HCT116 (cell line): ENCODE data around the gene SPR. TPM values are rescaled to one million over a fixed set of nuclear protein-coding genes. Genes with fewer than 3 reads are reported as not detected.

Source experiments
- ATAC-seq: fragments of 200-7000 bp; cut with Tn5 transposase; 2 replicates; pipeline ENCODE4 v1.9.1; 2020; ENCODE audit warnings: mild to moderate bottlenecking, moderate library complexity
- BruUV-seq: library from RNA; stranded (reverse); fragments of 400-500 nt; replicated peaks from 2 replicates; lab custom pipeline; 2021; lab: Mats Ljungman, UMichigan
- CTCF ChIA-PET: fragments of 300-600 bp; sonication (Branson Sonifier 250); formaldehyde crosslinking; loops from one replicate; lab custom pipeline; 2021; ENCODE audit warnings: antibody characterized with exemption; lab: Charles Lee
- POLR2A ChIA-PET: fragments of 300-600, 350-600 bp; sonication (Branson Sonifier 250); formaldehyde crosslinking; loops from one replicate; lab custom pipeline; 2021; ENCODE audit warnings: antibody characterized with exemption; lab: Charles Lee
- RAD21 ChIA-PET, 2 experiments: fragments of 300-600 bp; sonication (Branson Sonifier 250); formaldehyde crosslinking; loops; one replicate each; lab custom pipeline; 2023; ENCODE audit warnings: low total read pairs in 2 of 2; ENCODE audit not compliant: uncharacterized antibody in 2 of 2, unreplicated experiment in 2 of 2, low non-redundant PET in 1 of 2; lab: Charles Lee
- DNase-seq: peaks from one replicate; pipeline ENCODE4 v3.0.0-alpha.2; 2010; ENCODE audit warnings: low read depth, low spot score
- H2AFZ ChIP-seq: fragments of 200-600 bp; shearing (Covaris generic), sonication (generic); 2 replicates; pipeline ENCODE4 v1.6.1; 2017; ENCODE audit warnings: low read depth, mixed run types, mixed read lengths, antibody characterized with exemption, low read length; ENCODE audit not compliant: poor library complexity, severe bottlenecking
- H3K27ac ChIP-seq: 2 replicates; pipeline ENCODE4 v1.5.1; 2012; ENCODE audit warnings: low read depth, low read length
- H3K27me3 ChIP-seq: fragments of 200-600 bp; sonication (generic); 2 replicates; pipeline ENCODE4 v1.6.1; 2016; ENCODE audit warnings: mixed run types, low read length, mixed read lengths; ENCODE audit not compliant: insufficient read depth
- H3K36me3 ChIP-seq, 2 experiments: fragments of 200-500 bp in 1 of 2; fragments of 200-600 bp in 1 of 2; sonication (Bioruptor generic) in 1 of 2; sonication (generic) in 1 of 2; 2 replicates each; pipeline versions ENCODE4 v1.5.1 to v1.6.1; 2014 to 2016; ENCODE audit warnings: low read length in 2 of 2, inconsistent platforms in 1 of 2, mixed read lengths in 1 of 2, mixed run types in 1 of 2; ENCODE audit not compliant: insufficient read depth in 2 of 2, control insufficient read depth in 1 of 2
- H3K4me1 ChIP-seq, 2 experiments: fragments of 200-600 bp in 1 of 2; sonication (generic) in 1 of 2; 2 replicates each; pipeline versions ENCODE4 v1.5.1 to v1.6.1; 2012 to 2017; ENCODE audit warnings: low read length in 2 of 2, inconsistent platforms in 1 of 2, mild to moderate bottlenecking in 1 of 2, mixed read lengths in 1 of 2, mixed run types in 1 of 2, moderate library complexity in 1 of 2; ENCODE audit not compliant: insufficient read depth in 2 of 2, control insufficient read depth in 1 of 2
- H3K4me2 ChIP-seq: fragments of 200-600 bp; sonication (generic); 2 replicates; pipeline ENCODE4 v1.6.1; 2017; ENCODE audit warnings: mixed run types, low read length, mixed read lengths
- H3K4me3 ChIP-seq, 2 experiments: fragments of 200-600 bp in 1 of 2; sonication (generic) in 1 of 2; replicated peaks in 1 of 2; 2 replicates each; pipeline ENCODE4 v1.5.1; 2011 to 2016; ENCODE audit warnings: low read length in 2 of 2, control low read depth in 1 of 2, low read depth in 1 of 2, mild to moderate bottlenecking in 1 of 2, mixed read lengths in 1 of 2, mixed run types in 1 of 2
- H3K79me2 ChIP-seq: fragments of 200-600 bp; sonication (generic); 2 replicates; pipeline ENCODE4 v1.6.1; 2017; ENCODE audit warnings: mild to moderate bottlenecking, mixed run types, low read length, moderate library complexity, mixed read lengths; ENCODE audit not compliant: insufficient read depth
- H3K9ac ChIP-seq: fragments of 200-600 bp; sonication (generic); 2 replicates; pipeline ENCODE4 v1.6.1; 2016; ENCODE audit warnings: low read length, mixed read lengths
- H3K9me2 ChIP-seq: fragments of 200-600 bp; sonication (generic), shearing (Covaris generic); 2 replicates; pipeline ENCODE4 v1.6.1; 2017; ENCODE audit warnings: mixed run types, mild to moderate bottlenecking, moderate library complexity; ENCODE audit not compliant: insufficient read depth
- H3K9me3 ChIP-seq, 2 experiments: fragments of 200-500 bp in 1 of 2; fragments of 200-600 bp in 1 of 2; sonication (Bioruptor generic) in 1 of 2; sonication (generic) in 1 of 2; 2 replicates each; pipeline ENCODE4 v1.6.1; 2014 to 2017; ENCODE audit warnings: low read length in 2 of 2, mixed read lengths in 2 of 2, inconsistent platforms in 1 of 2, low read depth in 1 of 2, mild to moderate bottlenecking in 1 of 2, mixed run types in 1 of 2, moderate library complexity in 1 of 2; ENCODE audit not compliant: control insufficient read depth in 1 of 2, insufficient read depth in 1 of 2
- H4K20me1 ChIP-seq: fragments of 200-600 bp; sonication (generic), shearing (Covaris generic); 2 replicates; pipeline ENCODE4 v1.6.1; 2017; ENCODE audit warnings: mixed run types, mild to moderate bottlenecking, moderate library complexity; ENCODE audit not compliant: insufficient read depth
- ATF3 ChIP-seq: IDR thresholded peaks from 2 replicates; pipeline ENCODE4 v1.6.1; 2012
- CBX3 ChIP-seq: IDR thresholded peaks from 2 replicates; pipeline ENCODE4 v1.6.1; 2012; ENCODE audit warnings: low read depth
- CTCF ChIP-seq, 3 experiments: fragments of 200-600 bp in 1 of 3; sonication (generic) in 1 of 3; IDR thresholded peaks in 2 of 3; conservative IDR thresholded peaks in 1 of 3; 2 replicates each; pipeline ENCODE4 v1.5.1; 2012 to 2017; ENCODE audit warnings: low read depth in 2 of 3, low read length in 2 of 3, antibody characterized with exemption in 1 of 3, borderline replicate concordance in 1 of 3, control low read depth in 1 of 3, mild to moderate bottlenecking in 1 of 3, mixed read lengths in 1 of 3, mixed run types in 1 of 3, moderate library complexity in 1 of 3; ENCODE audit not compliant: insufficient read depth in 1 of 3
- ELF1 ChIP-seq: IDR thresholded peaks from 2 replicates; pipeline ENCODE4 v1.6.1; 2012; ENCODE audit warnings: low read depth, borderline replicate concordance
- EZH2 ChIP-seq: fragments of 200-600 bp; sonication (generic); IDR thresholded peaks from 2 replicates; pipeline ENCODE4 v1.6.1; 2017; ENCODE audit warnings: antibody characterized with exemption, mixed run types
- EZH2phosphoT487 ChIP-seq: fragments of 200-600 bp; IDR thresholded peaks from 2 replicates; pipeline ENCODE4 v1.6.1; 2018; ENCODE audit warnings: antibody characterized with exemption, borderline replicate concordance
- FOSL1 ChIP-seq: IDR thresholded peaks from 2 replicates; pipeline ENCODE4 v1.6.1; 2012; ENCODE audit warnings: low read depth
- JUND ChIP-seq: IDR thresholded peaks from 2 replicates; pipeline ENCODE4 v1.6.1; 2012
- POLR2A ChIP-seq: IDR thresholded peaks from 2 replicates; pipeline ENCODE4 v1.7.0; 2011; ENCODE audit warnings: borderline replicate concordance; ENCODE audit not compliant: insufficient read depth, insufficient read length; ENCODE audit errors: extremely low read depth
- RAD21 ChIP-seq: IDR thresholded peaks from 2 replicates; pipeline ENCODE4 v1.6.1; 2012; ENCODE audit warnings: low read depth, mild to moderate bottlenecking
- REST ChIP-seq: IDR thresholded peaks from 2 replicates; pipeline ENCODE4 v1.6.1; 2012; ENCODE audit warnings: low read depth
- SIN3A ChIP-seq: IDR thresholded peaks from 2 replicates; pipeline ENCODE4 v1.6.1; 2012; ENCODE audit warnings: low read depth
- SP1 ChIP-seq: IDR thresholded peaks from 2 replicates; pipeline ENCODE4 v1.6.1; 2012; ENCODE audit warnings: low read depth
- TCF7L2 ChIP-seq: IDR thresholded peaks from 2 replicates; pipeline ENCODE4 v1.7.0; 2011; ENCODE audit warnings: borderline replicate concordance, inconsistent platforms; ENCODE audit not compliant: insufficient read depth, insufficient read length; ENCODE audit errors: extremely low read depth
- ZFX ChIP-seq: fragments of 450-650 bp; IDR thresholded peaks from 2 replicates; pipeline ENCODE4 v1.6.1; 2017
- ZNF274 ChIP-seq: fragments of 200-500 bp; sonication (Bioruptor generic); IDR thresholded peaks from 2 replicates; pipeline ENCODE4 v1.6.1; 2014; ENCODE audit warnings: mild to moderate bottlenecking, low read depth, low read length, inconsistent platforms
- intact Hi-C: fragments of 100-400 bp; cut with micrococcal nuclease; formaldehyde crosslinking; loops from 2 replicates; pipeline ENCODE4 v1.10.0; 2022
- total RNA-seq: library from RNA; stranded (reverse); gene quantifications from one replicate; pipeline ENCODE4 v1.2.1, GENCODE V29; 2021; ENCODE audit not compliant: unreplicated experiment
- TF ChIP-seq, protein P1 (sequence below): IDR thresholded peaks from 2 replicates; pipeline ENCODE4 v1.6.1; 2012

Gene SPR
- total RNA-seq, 1 experiment from 2014 or later, result 66.9 TPM

DNA sequence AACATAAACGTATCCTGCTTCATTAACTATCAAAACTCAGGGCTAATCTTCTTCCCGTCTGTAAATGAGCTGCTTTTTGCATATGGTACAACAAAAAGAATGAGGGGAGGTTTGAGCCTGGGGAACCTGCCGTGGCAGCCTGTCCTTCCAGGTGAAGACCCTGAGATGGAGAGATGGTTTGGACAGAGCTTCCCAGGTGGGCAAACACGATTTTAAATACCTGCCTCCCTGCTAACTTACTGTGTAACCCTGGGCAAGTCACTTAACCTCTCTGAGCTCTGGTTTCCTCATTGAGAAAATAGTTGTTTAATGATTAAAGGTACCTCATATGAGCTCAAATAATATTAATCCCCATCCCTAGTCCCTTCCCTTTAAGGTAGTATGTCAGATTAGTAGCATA lies 39.2 kb downstream of the SPR start:
- RAD21 ChIA-PET, result no interaction called here
- no TSS peak for BruUV-seq
- Histone ChIP-seq H3K27me3 (no peaks in the 10 kb centered on the region), H4K20me1 (no peaks in the 10 kb centered on the region), H2AFZ (no peak overlapping the region), H3K9me2 (no peaks in the 10 kb centered on the region), H3K4me1 (peaks cover 2 to 6% of the 10 kb centered on the region in 2 experiments; a peak in 2 of 4 replicates), H3K79me2 (no peaks in the 10 kb centered on the region), H3K9me3 (no peaks in the 10 kb centered on the region), H3K36me3 (no peaks in the 10 kb centered on the region), H3K27ac (no peak overlapping the region), H3K9ac (no peak overlapping the region), H3K4me2 (no peak overlapping the region), H3K4me3 (no peak overlapping the region)
- POLR2A ChIA-PET, result no interaction called here
- no peak for DNase-seq
- CTCF ChIA-PET, result interaction anchor here (1.0 to 1.8 kb wide), 3 partner anchors 9 to 251 kb away, joined by 4 to 5 read pairs (median 5); no protein-coding TSS in a partner anchor
- ATAC-seq, result no peak
- TF ChIP-seq REST (no peak), SIN3A (no peak), CBX3 (no peak), CTCF (IDR thresholded peaks at IDR 0.05 in 2 of 3, conservative IDR thresholded peaks at IDR 0.05 in 1 of 3; ENCODE audit: borderline replicate concordance in 1 of 3, insufficient read depth in 1 of 3, low read depth in 2 of 3, low read length in 2 of 3) (no peak), ATF3 (no peak), ZNF274 (no peak), ELF1 (no peak), POLR2A (no peak), RAD21 (no peak), TCF7L2 (no peak), FOSL1 (no peak), EZH2phosphoT487 (no peak), JUND (no peak), SP1 (no peak), ZFX (no peak), EZH2 (no peak)
- TF ChIP-seq, protein P1, sequence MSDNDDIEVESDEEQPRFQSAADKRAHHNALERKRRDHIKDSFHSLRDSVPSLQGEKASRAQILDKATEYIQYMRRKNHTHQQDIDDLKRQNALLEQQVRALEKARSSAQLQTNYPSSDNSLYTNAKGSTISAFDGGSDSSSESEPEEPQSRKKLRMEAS, result no peak
- intact Hi-C loops, result no loop called here
